Measurements from ENCODE around the gene OTOF.

OTOF gene

GRCh38 chr2:26465266-26465925, 12.5 kb downstream of the OTOF start:
- H3K36me3 ChIP-seq (ENCODE audit: control insufficient read depth, insufficient read depth, low read length), result no peaks in the 10 kb centered on the region
- no peaks in the 10 kb centered on the region for H3K9me3 ChIP-seq (ENCODE audit: control insufficient read depth, low read length)
- H3K4me1 ChIP-seq (ENCODE audit: control insufficient read depth, insufficient read depth, low read length, poor library complexity, severe bottlenecking), result peaks cover 10% of the 10 kb centered on the region
- no peak overlapping the region for H3K4me3 ChIP-seq (ENCODE audit: extremely low read depth, insufficient read depth, low read length, poor library complexity, severe bottlenecking)
- WGBS, 2 experiments (ENCODE audit: insufficient coverage in 2 of 2), result 96% methylated on average over 8 to 11 of the region's 11 CpGs
- no peak overlapping the region for H3K27ac ChIP-seq (ENCODE audit: low read depth, low read length, severe bottlenecking)

- Histone ChIP-seq H3K9me3 (ENCODE audit: control insufficient read depth, low read length) (no peaks in the 10 kb centered on the region), H3K4me1 (ENCODE audit: control insufficient read depth, insufficient read depth, low read length, poor library complexity, severe bottlenecking) (peaks cover 10% of the 10 kb centered on the region), H3K36me3 (ENCODE audit: control insufficient read depth, insufficient read depth, low read length) (no peaks in the 10 kb centered on the region), H3K4me3 (ENCODE audit: extremely low read depth, insufficient read depth, low read length, poor library complexity, severe bottlenecking) (no peak overlapping the region), H3K27ac (ENCODE audit: low read depth, low read length, severe bottlenecking) (no peak overlapping the region)
- WGBS, 2 experiments (ENCODE audit: insufficient coverage in 2 of 2), result 94 to 95% methylated on average over 10 to 14 of the region's 14 CpGs
Measured at GRCh38 chr2:26464390-26465265, 13.3 kb downstream of the OTOF start.

GRCh38 chr2:26463244-26464192, 14.4 kb downstream of the OTOF start:
- H3K9me3 ChIP-seq (ENCODE audit: control insufficient read depth, low read length), result no peaks in the 10 kb centered on the region
- no peak overlapping the region for H3K4me3 ChIP-seq (ENCODE audit: extremely low read depth, insufficient read depth, low read length, poor library complexity, severe bottlenecking)
- peaks cover 10% of the 10 kb centered on the region for H3K4me1 ChIP-seq (ENCODE audit: control insufficient read depth, insufficient read depth, low read length, poor library complexity, severe bottlenecking)
- H3K27ac ChIP-seq (ENCODE audit: low read depth, low read length, severe bottlenecking), result peak overlapping the region; percentile 80
- 91 to 92% methylated on average over 22 of the region's 25 CpGs for WGBS, 2 experiments (ENCODE audit: insufficient coverage in 2 of 2)
- no peaks in the 10 kb centered on the region for H3K36me3 ChIP-seq (ENCODE audit: control insufficient read depth, insufficient read depth, low read length)

GRCh38 chr2:26462511-26463243, 15.2 kb downstream of the OTOF start:
- H3K4me3 ChIP-seq (ENCODE audit: extremely low read depth, insufficient read depth, low read length, poor library complexity, severe bottlenecking), result no peak overlapping the region
- H3K9me3 ChIP-seq (ENCODE audit: control insufficient read depth, low read length), result no peaks in the 10 kb centered on the region
- H3K4me1 ChIP-seq (ENCODE audit: control insufficient read depth, insufficient read depth, low read length, poor library complexity, severe bottlenecking), result peaks cover 14% of the 10 kb centered on the region
- H3K36me3 ChIP-seq (ENCODE audit: control insufficient read depth, insufficient read depth, low read length), result no peaks in the 10 kb centered on the region
- H3K27ac ChIP-seq (ENCODE audit: low read depth, low read length, severe bottlenecking), result peak overlapping the region; percentile 80
- WGBS, 2 experiments (ENCODE audit: insufficient coverage in 2 of 2), result 90 to 94% methylated on average over 13 of the region's 14 CpGs

- 80% methylated on average over 1 to 2 of the region's 6 CpGs for WGBS, 2 experiments (ENCODE audit: insufficient coverage in 2 of 2)
- H3K9me3 ChIP-seq (ENCODE audit: control insufficient read depth, low read length), result no peaks in the 10 kb centered on the region
- no peak overlapping the region for H3K4me3 ChIP-seq (ENCODE audit: extremely low read depth, insufficient read depth, low read length, poor library complexity, severe bottlenecking)
- no peak overlapping the region for H3K27ac ChIP-seq (ENCODE audit: low read depth, low read length, severe bottlenecking)
- peaks cover 17% of the 10 kb centered on the region for H3K4me1 ChIP-seq (ENCODE audit: control insufficient read depth, insufficient read depth, low read length, poor library complexity, severe bottlenecking)
- H3K36me3 ChIP-seq (ENCODE audit: control insufficient read depth, insufficient read depth, low read length), result no peaks in the 10 kb centered on the region
Measured at GRCh38 chr2:26462100-26462499, 15.8 kb downstream of the OTOF start.

GRCh38 chr2:26461601-26462023, 16.3 kb downstream of the OTOF start:
- Histone ChIP-seq H3K4me1 (ENCODE audit: control insufficient read depth, insufficient read depth, low read length, poor library complexity, severe bottlenecking) (peaks cover 22% of the 10 kb centered on the region), H3K9me3 (ENCODE audit: control insufficient read depth, low read length) (no peaks in the 10 kb centered on the region), H3K4me3 (ENCODE audit: extremely low read depth, insufficient read depth, low read length, poor library complexity, severe bottlenecking) (no peak overlapping the region), H3K36me3 (ENCODE audit: control insufficient read depth, insufficient read depth, low read length) (no peaks in the 10 kb centered on the region), H3K27ac (ENCODE audit: low read depth, low read length, severe bottlenecking) (no peak overlapping the region)
- 95 to 98% methylated on average over 18 of the region's 19 CpGs for WGBS, 2 experiments (ENCODE audit: insufficient coverage in 2 of 2)

GRCh38 chr2:26460613-26461031, 17.3 kb downstream of the OTOF start:
- no peaks in the 10 kb centered on the region for H3K9me3 ChIP-seq (ENCODE audit: control insufficient read depth, low read length)
- H3K36me3 ChIP-seq (ENCODE audit: control insufficient read depth, insufficient read depth, low read length), result no peaks in the 10 kb centered on the region
- H3K4me1 ChIP-seq (ENCODE audit: control insufficient read depth, insufficient read depth, low read length, poor library complexity, severe bottlenecking), result peaks cover 26% of the 10 kb centered on the region
- no peak overlapping the region for H3K27ac ChIP-seq (ENCODE audit: low read depth, low read length, severe bottlenecking)
- 94 to 97% methylated on average over 11 to 14 of the region's 19 CpGs for WGBS, 2 experiments (ENCODE audit: insufficient coverage in 2 of 2)
- no peak overlapping the region for H3K4me3 ChIP-seq (ENCODE audit: extremely low read depth, insufficient read depth, low read length, poor library complexity, severe bottlenecking)

GRCh38 chr2:26459991-26460612, 17.8 kb downstream of the OTOF start:
- no peaks in the 10 kb centered on the region for H3K36me3 ChIP-seq (ENCODE audit: control insufficient read depth, insufficient read depth, low read length)
- 89 to 94% methylated on average over 9 to 15 of the region's 15 CpGs for WGBS, 2 experiments (ENCODE audit: insufficient coverage in 2 of 2)
- no peak overlapping the region for H3K27ac ChIP-seq (ENCODE audit: low read depth, low read length, severe bottlenecking)
- H3K9me3 ChIP-seq (ENCODE audit: control insufficient read depth, low read length), result no peaks in the 10 kb centered on the region
- H3K4me3 ChIP-seq (ENCODE audit: extremely low read depth, insufficient read depth, low read length, poor library complexity, severe bottlenecking), result no peak overlapping the region
- peaks cover 26% of the 10 kb centered on the region for H3K4me1 ChIP-seq (ENCODE audit: control insufficient read depth, insufficient read depth, low read length, poor library complexity, severe bottlenecking)

- H3K27ac ChIP-seq (ENCODE audit: low read depth, low read length, severe bottlenecking), result no peak overlapping the region
- H3K9me3 ChIP-seq (ENCODE audit: control insufficient read depth, low read length), result no peaks in the 10 kb centered on the region
- no peaks in the 10 kb centered on the region for H3K36me3 ChIP-seq (ENCODE audit: control insufficient read depth, insufficient read depth, low read length)
- H3K4me1 ChIP-seq (ENCODE audit: control insufficient read depth, insufficient read depth, low read length, poor library complexity, severe bottlenecking), result peaks cover 19% of the 10 kb centered on the region
- H3K4me3 ChIP-seq (ENCODE audit: extremely low read depth, insufficient read depth, low read length, poor library complexity, severe bottlenecking), result no peak overlapping the region
- WGBS, 2 experiments (ENCODE audit: insufficient coverage in 2 of 2), result 92 to 93% methylated on average over 11 to 12 of the region's 14 CpGs
Measured at GRCh38 chr2:26458365-26459042, 19.4 kb downstream of the OTOF start.
